IPS DF 19.7 (cell line): ENCODE measurements around the gene ZBTB17.

Source experiments
- DNase-seq: peaks from one replicate; pipeline ENCODE4 v3.0.0-alpha.2; 2013; ENCODE audit warnings: low read depth, low spot score

Gene ZBTB17

DNA sequence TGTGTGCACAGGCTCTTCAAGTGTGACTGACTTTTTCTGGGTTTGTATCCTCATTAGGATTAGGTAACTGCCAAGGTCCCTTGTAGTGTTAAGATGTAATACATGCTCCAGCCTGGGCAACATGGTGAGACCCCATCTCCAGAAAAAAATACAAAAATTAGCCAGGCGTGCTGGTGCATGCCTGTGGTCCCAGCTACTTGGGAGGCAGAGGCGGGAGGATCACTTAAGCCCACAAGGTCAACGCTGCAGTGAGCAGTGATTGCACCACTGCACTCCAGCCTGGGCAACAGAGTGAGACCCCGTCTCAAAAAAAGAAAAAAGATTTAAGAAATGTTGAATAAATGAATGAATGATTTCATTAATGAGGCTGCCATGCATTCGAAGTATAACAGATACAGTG is 15.1 kb downstream of the ZBTB17 start:
- no peak for DNase-seq

DNA sequence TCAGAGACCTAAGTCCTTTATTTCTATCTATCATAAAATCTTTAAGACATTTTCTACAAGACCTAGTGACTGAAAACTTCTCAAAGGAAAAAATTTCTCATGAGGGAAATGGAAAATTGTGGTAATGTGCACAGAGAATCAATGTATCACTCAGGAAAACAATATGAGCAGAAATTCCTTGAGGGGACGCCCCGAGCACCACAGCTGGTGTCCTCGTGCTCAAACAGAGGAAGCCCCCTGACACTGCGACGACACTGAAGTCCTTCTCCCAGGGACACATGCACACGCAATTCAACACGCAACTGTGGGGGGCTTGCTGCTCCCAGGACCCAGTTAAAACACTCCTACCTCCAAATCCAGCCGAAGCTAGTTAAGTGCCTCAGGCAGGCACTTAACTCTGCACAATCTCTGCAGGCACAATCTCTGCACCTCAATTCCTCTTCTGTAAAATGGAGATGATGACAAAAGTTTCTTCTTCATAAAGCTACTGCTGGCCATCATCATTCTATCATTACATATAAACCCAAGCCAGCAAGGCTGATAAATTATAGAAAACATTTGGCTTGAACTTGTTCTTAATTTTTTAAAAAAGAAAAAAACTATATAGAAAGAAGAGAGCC is 16.0 kb downstream of the ZBTB17 start:
- no peak for DNase-seq

DNA sequence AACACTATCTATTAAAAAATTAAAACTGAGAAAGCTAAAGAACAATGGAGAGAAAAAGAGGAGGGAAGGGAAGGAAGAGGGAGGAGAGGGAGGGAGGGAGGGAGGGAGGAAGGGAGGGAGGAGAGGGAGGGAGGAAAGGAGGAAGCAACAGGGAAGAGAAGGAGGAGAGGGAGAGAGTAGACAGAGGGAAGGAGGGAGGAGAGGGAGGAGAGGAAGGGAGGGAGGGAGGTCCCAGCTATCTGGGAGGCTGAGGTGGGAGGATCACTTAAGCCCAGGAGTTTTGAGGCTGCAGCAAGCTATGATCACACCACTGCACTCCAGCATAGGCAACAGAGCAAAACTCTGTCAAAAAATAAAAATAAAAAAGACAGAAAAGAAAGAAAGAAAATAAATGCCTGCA is 16.5 kb downstream of the ZBTB17 start:
- no peak for DNase-seq

DNA sequence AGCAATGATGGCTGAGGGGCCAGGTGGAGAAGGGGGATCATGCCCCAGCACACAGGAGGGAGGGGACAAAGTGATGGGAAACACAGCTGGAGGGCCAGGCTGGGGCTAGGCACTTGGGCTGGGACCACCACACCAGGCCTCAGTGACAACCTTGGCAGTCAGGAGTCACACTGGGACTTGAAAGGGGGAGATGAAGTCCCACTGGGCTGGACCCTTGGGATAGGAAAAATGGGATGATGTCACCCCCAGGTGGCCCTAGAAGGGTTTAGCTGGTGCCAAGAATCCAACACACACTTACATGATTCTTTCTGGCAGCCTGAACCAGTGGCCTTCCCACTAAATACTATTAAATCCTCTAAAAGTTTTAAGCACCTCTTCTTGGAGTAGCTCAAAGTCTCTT is 17.1 kb downstream of the ZBTB17 start:
- no peak for DNase-seq

DNA sequence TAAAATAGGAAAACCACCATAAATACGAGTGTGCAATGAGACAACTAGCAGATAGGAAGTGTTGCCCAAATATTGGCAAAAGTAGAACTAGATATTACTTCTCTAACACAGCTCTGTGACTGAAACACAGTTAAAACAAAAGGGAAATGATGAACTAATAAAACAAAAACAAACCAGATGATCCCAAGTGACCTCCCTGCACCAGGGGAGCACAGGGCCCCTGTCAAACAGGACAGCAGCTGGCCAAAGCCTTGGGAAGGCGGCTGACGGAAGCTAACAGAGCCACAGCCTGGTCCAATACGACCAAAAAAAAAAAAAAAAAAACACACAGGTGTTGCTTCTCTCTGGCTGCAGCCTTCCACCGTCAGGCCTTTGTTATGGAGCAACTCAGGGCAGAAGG is 17.8 kb downstream of the ZBTB17 start:
- DNase-seq: no peak

DNA sequence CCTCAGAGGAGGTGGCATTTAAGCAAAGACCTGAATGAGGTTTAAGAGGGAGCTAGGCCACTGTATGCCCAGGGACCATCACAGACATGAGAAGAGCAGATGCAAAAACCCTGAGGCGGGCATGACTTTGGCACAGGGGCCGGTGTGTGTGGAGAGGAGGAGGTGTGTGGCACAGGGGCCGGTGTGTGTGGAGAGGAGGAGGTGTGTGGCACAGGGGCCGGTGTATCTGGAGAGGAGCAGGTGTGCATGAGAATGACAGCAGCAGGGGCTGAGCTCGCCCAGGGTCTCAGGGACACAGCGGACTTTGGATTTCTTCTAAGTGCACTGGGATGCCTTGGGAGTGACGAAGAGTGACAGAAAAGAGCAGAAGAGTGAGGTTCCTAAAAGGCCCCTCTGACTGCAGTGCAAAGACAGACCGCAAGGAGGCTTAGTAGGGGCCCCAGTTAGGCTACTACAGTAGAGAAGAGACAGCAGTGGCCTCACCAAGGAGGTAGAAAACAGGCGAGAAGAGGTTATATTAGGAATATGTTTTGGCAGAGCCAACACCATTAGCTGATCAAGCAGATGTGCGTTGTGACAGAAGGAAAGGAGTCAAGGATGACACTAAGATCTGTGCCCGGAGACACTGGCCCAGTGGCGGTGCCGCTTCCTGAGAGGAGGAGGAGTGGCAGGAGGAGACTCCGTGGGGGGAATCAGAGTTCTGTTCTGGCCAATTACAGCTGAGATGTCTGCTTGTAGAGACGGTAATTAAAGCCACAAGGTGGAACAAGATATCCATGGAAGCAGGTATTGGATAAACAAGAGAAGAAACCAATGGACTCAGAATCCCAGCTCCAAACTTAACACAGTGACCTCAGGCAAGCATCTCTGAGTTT is 18.4 kb downstream of the ZBTB17 start:
- no peak for DNase-seq

DNA sequence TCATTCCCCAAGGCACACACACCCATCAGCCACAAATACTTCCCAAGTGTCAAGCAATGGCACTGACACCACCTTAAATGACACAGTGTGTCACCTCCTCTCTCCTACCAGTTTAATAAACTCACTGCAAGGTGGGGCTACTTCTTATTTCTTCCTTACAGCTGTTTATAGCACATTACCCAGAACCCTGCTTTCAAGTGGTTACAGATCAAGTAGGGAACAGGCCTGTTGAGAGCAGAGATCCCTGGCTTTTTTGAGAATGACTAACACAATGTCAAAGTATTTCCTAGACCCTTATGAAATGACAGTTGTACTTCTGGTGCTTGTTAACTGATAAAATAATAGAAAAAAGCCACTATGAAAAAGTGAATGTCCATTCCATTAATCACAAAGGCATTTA is 19.8 kb downstream of the ZBTB17 start:
- DNase-seq: no peak

DNA sequence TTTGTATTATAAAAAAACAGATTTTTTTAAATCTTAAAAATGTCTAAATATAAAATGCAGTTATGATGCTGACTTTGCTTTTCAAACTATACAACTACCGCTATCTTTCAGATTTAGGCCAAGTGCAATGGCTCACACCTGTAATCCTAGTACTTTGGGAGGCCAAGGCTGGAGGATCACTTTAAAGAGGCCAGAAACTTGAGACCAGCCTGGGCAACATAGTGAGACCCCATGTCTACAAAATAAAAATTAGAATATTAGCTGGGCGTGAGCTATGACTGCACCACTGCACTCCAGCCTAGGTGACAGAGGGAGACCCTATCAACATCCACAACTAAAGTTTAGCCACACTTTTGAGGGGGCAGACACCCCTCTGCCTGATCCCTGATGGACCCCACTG is 20.3 kb downstream of the ZBTB17 start:
- DNase-seq: no peak

DNA sequence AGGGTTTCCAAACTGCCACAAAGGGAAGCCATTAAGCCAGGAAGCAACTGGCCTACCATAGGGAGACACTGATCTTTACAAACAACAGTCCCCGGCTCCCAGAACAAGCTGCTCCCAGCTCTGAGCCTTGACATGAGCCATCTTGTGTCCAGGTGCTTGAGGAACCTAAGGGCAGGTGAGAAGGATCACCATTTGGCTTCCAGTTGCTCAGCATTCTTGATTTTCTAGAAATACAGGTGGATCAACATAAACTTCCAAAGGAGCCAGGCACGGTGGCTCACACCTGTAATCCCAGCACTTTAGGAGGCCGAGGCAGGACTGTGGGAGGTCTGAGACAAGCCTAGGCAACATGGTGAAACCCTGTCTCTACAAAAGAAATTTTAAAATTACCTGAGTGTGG is 21.6 kb downstream of the ZBTB17 start:
- no peak for DNase-seq

DNA sequence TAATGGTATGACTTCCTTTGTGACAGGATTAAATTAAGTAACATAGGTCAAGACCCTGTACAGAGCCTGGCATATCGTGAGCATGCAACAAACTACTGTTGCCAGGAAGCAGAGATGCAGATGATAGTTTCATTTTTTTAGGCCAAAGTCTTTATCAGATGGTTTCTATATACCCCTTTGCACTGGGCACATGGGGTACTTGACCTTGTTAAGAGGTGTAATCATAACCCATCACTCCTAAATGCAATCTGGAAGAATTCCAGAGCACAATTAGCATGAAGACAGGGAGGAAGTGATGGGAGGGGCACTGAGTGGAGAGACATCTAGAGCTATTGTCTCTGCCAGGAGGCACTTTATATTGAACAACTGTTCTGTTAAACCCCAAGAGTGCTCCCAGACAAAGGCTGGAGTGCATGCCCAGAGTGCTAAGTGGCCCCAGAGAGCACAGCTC is 22.1 kb downstream of the ZBTB17 start:
- DNase-seq: no peak

DNA sequence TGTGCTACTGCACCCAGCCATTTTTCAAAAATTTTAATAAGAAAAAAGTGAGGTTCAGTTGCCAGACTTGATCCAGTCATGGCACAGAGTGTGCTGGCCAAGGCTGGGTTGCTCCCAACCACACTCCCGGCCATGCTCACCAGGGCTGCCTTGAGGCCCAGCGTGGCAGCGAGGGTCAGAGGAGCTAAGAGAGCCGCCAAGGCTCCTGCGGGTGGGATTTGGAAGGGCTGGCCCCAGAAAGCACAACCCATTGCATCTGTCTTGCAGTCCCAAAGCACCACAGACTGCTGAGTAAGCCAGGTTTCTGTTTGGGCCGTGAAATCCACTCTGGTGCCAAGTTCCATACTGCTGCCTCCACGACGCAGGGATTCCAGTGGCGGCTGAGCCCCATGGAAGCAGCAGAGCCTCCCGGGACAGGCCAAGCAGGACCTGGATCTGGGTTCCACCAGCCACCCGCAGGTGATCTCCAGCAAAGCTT is 22.6 kb downstream of the ZBTB17 start:
- no peak for DNase-seq

DNA sequence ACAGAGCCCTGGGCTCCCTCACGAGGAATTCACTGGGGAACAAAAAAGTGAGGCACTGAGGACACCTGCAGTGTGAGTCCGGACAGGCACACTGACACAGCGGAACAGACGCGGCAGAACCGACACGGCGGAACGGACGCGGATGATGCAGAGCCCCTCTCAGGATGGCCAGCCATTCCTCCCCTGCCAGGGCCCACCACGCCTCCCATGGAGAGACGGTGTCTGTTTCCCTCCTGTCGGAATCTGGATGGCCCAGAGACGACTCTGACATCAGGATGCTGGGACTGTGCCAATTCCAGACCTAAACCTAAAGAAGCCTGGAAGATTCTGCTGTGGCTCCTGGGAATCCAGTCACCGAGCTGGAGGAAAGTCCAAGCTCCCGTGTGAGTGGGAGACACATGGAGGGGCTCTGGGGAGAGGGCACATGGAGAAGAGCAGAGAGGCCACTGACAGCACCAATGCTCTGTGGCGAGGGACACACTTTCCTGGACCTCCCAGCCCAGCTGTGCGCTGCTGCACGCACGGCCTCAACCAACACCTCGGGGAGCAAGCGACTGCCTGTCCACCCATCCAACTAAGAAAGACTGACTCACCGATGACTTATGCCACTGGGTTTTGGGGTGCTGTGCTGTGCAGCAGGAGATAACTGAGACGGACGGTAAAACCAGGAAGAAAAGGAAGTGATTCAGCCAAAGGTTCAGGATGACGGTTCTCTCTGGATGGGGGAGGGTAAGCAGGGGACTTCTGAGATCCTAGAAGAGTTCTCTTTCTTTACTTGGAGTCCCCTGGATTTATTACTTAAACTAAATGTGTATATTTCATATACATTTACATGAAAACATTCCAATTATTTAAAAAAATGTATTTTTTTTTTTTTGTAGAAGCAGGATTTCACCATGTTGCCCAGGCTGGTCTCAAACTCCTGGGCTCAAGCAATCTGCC is 23.3 kb downstream of the ZBTB17 start:
- no peak for DNase-seq

DNA sequence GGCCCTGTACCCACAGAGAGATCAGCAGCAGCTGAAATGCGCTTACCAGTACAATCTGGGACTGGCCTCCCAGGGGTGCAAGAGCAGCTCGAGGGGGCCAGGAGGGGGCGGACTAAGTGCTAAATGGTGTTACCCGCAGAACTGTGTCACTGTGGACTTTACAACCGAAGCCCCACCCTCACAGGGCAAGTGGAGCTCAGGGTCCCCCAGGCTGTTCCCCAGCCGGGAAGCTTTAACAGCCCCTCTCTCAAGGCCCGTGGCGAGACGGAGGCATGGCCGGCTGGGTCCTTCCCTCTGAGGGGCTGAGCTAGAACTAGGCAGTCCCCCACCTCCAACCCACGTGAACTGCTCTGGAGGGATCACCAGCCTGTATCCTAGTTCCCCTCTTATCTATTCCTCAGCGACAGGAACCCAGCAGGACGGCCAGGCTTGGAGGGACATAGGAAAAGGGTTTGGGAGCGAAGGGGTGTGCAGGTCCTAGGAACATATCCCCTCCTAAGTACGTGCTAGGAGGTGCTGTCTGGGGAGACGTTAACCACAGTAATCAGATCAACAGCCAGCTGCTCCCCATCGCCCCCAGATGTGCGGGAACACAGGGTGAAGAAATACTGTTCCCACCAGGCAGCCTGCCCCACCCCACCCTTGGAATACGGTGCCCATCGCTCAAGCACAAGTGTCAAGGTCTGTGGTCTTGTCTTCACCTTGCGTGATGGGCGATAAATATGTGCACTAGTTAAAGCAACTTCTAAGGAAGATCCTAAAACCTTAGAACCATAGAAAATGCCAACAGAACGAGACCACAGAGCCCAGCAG is 24.4 kb downstream of the ZBTB17 start:
- no peak for DNase-seq

DNA sequence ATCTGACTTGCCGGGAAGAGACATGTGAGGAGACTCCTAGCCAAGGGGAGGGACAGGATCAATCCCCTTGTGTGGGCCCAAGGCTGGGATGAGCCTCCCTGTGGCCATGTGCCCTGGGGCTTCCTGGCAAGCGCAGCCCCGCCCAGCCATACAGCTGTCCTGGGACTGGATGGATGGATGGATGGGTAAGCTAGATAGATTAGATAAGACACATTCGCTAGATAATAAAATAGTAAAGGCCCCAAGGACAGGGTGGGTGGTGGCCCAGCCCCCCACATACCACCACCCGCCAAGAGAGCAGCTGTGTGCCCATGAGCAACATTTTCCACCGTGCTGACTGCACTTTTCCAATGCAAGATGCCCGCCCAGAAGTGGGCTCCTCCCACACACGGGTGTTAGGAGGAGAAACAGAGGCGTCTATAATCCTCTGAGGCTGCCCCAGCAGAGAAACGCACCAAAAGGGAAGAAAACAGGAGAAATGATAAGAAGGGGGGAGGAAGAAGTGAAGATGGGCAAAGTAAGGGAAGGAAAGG is 25.1 kb downstream of the ZBTB17 start:
- no peak for DNase-seq

DNA sequence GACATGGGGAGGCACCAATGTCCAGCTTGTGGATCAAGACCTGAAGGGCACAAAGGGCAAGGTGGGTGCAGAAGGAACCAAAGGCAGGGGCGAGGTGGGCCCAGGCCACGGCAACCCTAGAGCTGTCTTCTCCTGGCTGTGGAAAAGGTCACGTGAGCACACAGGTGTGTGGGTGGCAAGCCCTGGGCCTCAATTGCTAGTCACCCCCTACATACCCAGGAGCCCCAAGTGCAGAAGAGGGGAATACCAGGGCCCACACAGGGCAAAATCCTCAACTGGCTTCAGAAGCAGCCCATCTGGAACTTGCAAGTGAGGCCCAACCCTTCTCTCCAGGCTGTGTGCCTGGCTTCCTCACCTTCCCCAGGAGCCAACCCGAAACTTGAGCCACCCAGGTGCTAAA is 25.6 kb downstream of the ZBTB17 start:
- no peak for DNase-seq

DNA sequence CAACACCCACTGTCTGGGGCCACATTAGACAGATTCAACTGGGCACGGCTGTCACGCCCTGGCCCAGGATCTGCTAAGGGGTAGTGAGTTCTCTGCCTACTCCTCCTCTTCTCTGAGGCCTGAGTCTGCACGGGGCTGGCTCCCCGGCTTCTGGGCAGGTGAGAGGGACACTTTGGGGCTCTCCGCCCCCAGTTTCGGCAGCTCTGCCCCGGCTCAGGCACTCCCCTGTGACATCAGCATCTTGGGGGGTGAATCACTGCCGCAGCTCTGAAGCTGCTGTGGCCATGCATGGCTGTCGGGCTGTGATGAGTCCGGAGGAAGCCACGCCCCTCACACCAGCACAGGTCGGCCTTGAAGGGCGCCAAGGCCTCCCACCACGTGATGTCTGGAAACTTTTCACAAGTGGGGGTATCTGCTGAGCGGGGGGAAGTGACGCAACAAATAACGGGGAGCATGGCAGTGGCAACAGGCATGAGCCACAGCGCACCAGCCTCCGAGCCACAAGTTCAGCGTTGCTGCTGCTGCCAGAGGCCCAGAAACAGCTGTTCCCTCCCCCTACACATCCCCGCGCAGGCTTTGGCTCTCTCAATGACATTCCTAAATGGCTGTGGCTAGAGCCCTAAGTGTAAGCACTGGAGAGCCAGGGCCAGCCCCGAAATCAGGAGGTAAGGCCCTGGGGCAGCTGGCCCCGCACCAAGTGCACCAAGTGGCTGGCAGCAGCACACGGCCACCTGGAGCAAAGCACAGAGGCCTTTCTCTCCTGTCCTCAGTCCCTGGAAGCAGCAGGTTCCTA is 26.3 kb downstream of the ZBTB17 start:
- DNase-seq: no peak

DNA sequence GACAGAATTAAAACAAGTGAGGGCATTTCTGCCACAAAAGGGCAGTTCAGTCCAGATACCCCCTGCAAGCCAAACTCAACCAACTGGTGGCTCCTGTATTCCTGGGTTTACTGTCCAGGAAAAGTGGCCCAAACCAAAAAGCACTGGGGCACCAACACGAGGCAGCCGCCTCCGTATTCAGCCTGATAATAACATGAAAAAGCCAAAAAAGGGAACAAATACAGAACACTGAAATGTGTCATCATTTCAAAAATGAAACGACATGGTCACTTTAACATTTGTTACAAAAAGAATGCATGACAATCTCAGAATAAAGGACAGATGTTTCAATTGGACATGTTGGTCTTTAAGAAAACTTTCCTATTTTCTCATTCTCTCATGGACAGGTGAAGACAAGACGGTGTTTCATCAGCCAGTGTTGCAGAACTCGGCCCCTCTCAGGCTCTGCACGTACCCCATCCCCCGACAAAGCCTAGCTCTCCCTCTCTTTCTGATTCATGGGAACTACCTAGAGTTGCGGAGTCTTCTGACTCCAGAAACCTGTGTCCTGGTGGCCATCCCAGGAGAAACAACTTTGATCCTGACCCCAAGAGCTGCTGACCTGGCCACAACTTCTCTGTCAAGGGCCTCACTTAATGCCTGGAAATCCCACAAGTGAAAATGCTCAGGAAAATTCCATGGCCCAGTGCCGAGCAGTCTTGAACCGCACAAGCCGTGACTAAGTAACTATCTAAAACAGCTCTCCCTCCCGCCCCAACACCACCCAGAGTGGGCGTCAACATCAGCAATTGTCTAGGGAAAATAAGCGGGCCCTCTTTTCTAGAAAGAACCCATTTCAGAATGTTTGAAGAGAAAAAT is 27.1 kb downstream of the ZBTB17 start:
- no peak for DNase-seq

DNA sequence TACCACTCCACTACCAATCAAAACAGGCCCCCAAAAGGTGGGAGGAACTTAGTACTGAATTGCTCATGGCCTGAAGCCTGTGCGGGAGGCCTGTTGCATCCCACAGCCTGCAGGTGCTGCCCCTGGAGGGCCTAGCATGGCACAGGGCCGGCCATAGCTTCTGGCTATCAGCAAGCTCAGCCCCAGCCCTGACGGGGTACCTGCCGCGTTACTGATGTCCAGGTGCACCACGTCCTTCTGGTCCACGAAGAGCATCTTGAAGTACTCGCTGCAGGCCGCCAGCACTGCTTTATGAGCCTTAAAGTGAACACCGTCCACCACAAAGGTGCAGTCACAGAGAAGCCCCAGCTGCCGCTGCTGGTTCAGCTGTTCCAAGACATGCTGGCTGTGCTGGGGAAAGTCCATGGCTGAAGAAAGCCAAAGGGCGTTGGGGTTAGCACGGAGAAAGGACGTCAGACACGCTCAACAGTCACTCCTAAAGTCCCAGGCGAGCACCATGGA is 27.8 kb downstream of the ZBTB17 start:
- no peak for DNase-seq
